NCI-H69 (cell line): ENCODE measurements around the gene LGALS3.
A peak's percentile ranks its signal among the peaks of the same experiment; 100 is the strongest.

Source experiments
- DNase-seq: peaks from one replicate; lab custom pipeline; 2025; lab: John Stamatoyannopoulos, UW

The LGALS3 gene

DNA sequence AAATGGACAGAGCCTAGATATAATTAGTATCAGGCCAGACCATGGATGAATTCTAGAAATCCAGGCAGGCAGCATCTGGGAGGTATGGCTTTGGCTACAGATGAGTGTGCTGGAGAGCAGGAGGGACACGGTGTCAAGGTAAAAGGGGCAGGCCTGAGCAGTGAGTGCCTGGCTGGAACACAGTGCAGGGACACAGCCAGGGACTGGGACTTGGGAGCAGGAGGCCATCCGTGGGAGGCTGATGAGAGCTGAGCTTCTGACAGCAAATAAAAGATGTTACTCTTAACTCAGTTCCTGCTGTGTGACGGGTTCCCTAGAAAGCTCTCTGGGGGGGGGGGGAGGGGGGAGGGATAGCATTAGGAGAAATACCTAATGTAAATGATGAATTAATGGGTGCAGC lies 13.6 kb upstream of the LGALS3 start:
- DNase-seq, result no peak

DNA sequence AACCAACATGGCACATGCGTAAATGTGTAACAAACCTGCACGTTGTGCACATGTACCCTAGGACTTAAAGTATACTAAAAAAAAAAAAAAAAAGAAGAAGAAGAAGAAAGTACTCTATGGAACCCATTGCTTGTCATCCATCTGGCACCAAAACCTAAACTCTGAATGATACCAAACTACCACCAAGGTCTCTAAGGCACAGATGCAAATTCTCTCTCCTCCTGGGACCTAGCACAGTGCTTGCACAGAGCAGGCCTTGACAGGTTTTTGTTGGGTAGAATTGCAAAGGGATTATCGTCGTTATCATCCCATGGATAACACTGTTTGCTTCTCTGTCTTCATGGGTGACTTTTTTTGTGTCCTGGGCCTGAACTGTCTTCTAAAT lies 13.2 kb upstream of the LGALS3 start:
- DNase-seq, result no peak

DNA sequence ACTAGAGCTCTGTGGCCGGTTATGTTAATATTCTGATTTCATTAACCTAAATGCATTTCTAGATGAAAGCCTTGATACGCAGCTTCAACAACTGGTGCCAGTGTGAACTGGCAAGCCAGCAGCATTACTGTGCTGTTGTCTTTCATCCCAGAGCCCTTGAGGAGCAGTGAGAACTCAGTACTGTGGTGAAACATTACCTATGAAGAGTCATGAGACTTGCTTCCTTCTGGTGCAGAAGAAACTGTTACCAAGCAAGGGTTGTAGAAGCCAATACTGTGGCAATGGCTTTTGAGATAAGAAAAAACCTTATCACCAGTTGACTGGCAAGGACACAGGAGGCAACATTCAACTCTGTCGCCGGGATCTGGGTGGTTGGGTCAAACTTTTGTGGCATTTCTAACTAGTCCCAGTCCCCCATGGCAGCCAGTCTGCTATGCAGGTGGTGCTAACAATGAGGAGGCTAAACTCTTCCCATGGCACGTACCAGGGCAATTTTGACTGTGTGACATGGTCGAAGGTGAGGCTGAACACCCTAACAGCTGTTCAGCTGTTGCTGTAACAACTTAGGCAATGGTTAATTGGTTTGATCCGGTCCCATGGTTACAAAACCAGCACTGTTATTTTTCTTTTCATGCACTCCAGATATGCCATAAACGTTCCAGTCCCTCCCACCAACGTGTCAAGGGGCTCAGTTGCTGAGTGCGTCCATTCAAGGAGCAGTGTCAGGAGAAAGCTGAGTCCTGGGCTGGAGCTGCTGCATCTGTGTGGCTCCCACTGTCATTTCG lies 12.6 kb upstream of the LGALS3 start:
- DNase-seq, result peak; percentile 35

DNA sequence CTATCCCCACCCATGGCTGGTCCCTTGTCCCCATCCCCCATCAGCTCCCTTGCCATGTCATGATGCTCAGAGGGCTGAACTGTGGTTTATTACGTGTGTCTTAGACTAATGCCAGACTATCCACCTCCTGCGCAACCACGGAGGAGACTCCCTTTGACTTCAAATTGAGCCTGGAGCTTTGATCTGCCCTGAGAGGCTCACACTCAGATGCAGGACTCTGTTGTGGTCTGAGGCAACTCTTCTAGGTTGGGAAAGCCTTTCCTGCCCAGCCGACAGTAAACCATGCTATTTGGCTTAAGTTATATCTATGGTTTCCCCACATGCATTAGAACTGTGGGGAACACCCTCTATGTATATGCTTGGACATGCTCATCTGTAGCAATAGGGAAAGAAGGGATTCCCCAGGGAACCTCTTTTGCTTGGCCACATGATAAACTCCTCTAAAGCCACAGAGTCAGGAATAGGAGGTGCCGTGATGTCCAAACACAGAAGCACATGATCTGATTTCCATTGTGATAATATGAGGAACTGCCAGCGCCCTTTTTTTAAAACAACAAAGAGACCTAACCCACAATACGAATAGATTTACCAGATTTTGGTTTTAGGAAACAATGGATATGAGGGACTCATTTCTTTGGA lies 11.1 kb upstream of the LGALS3 start:
- no peak for DNase-seq

DNA sequence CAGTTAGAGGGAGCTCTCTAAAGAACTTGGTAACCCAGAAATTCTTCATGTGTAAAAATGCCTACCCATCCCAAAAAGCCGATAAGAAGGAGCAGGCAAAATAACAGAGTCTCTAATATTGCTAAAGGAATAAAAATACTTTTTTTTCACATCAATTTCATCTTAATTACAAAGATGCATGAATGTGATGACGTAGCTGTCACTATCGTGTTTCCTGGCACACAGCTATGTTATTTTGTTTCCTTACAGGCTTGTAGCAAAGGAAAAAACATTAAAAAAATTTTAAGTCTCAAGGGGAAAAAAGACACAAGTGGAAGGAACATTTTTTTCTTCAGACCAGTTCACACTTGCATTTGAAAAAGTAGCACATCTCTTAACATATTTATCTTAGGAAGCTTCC lies 10.3 kb upstream of the LGALS3 start:
- DNase-seq, result no peak

DNA sequence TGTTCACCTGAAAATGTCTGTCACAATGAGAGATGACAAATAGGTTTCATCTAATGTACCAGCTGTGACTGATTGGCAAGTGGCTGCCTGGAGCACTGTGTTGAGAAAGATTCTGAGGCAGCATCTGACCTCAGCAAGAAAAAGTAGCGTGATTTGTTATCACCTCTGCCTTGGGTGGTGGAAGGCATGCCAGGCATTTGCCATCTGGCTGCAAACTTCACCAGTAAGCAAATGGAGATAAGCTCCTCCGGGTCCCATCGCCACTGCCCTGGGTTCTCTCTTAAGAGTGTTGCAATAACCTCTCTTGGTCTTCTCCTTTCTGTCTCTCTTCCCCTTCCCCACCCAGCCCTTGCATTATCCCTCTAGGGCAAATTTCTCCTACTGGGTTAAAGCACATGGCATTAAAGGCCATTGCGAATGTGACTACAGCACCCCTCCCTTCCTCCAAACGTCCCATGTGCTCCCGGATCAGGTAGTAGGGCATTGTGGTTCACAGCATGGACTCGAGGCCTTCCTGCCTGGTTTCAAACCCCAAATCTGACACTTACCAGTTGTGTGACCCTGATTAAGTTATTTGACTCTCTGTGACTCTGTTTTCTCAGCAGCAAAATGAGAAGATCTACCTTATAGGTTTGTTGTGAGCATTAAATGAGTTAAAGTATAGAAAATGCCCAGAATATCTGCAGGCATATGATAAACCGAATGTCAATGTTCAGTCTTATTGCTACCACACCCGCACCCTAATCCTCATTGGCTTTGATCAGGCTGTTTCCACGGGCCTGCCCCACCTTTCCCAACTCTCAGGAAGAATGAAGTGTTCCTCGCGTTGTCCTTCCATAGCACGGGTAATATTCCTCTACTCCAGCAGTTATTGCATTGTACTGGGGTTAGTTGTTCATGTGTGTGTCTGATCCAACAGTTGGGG lies 8.2 kb upstream of the LGALS3 start:
- DNase-seq, result no peak

DNA sequence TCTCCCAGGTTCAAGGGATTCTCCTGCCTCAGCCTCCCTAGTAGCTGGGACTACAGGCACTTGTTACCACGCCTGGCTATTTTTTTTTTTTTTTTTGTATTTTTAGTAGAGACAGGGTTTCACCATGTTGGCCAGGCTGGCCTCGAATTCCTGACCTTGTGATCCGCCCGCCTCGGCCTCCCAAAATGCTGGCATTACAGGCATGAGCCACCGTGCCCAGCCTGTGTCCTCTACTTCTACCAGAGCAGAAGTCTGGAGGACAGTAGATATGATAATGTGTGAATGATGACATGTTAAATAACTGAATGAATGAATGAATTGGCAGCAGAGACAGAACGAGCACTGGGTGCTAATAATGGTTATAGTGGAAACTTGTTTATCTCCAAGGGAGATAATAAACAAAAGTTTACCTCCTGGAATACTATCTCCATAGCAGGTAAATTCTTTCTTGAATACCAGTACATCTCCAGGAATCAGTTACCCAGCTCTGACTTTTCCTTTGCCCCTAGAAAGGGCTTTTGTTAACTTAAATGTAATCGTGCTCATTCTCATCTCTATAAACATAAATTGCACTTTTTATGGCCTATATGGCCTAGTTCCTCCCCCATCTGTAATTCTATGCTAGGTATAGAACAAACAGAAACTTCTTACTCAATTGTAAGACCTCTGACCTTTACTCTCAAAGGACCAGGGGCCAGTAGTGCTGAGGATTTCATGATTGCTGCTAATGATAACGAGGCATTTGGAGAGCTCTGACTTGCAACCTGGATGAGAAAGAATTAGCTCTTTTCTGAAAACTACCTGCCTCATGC lies 7.2 kb upstream of the LGALS3 start:
- DNase-seq, result no peak

DNA sequence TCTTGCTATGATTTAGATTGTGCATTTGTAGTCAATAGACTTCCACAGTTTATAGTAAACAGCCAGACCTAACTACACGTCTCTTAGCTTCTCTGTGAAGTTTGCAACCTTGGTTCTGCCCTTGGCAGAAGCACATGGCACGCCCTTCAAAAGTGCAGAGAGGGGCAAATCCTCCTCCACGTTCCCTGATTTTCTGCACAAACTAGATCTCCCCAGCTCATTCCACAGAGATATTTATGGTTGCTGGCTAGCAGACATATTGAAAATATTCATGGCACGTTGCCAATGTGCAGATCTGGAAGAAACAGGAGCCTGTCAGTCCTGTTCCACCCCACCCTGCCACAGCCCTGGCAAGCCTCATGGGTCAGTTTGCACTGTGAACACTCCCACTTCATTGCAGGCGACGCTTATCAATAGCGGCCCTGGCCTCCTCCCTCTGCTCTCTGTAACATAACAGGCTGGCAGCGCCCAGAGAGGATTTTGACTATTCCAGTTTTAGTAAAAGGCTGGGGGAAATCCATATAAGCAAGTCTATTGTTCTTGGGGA lies 6.5 kb upstream of the LGALS3 start:
- peak; percentile 42 for DNase-seq

DNA sequence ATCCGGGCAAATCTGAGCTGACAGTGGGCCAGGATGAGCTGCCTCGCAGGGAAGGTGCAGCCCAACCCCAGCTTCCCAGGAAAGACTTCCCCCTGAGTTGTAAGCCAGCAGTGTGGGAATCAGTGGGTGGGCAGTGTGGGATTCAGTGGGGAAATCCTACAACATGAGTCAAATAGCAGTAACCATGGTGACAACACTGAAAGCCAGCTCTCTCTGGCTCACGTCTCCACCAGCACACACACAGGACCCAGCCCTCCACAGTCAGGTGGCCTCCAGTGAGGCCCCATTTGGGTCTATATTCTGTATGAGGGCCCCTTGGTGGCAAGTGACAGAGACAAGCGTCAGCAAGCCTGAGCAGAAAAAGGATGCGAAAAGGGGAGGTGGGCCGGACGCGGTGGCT lies 6.0 kb upstream of the LGALS3 start:
- no peak for DNase-seq

DNA sequence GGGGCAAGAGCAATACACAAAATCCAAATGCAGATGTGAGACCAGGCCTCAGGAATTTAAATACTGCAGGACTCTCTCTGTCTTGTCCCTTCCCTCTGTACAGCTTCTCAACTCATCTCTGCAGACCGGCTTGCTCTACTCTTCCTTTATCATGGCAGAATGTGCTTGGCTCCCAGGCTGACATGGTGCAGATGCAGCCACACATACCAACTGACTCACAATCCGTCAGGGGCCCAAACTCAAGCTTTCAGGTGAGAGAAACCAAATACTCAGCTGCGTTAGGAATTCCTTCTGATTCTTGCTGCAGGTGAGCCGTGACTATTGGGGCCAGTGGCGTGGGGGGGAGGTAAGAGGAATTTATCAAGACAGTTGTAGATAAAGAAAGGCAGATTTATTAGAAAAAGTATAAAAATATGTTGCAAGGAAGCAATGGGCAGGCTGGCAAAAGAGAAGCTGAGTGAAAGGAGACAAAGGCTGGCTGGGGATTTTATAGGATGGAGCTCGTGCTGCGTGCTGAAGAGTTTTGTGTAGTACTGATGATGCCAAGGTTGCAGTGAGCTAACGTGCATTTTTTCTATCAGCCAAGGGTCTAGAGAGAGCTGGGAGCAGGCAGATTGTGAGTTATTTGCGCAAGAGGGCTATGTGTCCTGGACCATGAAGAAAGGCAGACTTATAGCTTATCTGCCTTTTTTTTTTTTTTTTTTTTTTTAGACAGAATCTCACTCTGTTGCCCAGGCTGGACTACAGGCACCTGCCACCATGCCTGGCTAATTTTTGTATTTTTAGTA lies 5.0 kb upstream of the LGALS3 start:
- DNase-seq, result no peak

DNA sequence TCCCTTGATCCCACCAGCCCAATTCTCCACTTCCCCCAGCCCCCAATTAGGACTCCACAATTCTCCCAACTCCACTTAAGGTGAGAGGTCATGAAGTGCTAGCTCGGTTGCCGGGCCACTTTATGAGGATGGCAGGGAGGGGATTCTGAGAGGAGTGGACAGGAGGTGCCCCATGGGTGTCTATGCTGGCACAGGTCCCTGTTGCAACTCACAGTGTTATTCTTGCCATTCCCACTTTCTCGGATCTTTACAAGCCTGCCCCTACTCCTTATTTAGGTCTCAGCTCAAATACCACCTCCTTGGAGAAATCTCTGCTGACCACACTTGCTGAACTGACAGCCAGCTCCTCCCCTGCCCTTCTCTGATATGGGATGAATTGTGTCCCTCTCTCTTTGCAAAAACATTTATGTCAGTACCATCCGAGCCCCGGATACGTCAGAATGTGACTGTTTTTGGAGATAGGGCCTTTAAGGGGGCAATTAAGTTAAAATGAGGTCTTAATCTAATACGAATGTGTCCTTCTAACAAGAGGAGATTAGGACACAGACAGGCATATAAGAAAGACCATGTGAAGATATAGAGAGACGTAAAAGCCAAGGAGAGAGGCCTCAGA lies 4.2 kb upstream of the LGALS3 start:
- no peak for DNase-seq

DNA sequence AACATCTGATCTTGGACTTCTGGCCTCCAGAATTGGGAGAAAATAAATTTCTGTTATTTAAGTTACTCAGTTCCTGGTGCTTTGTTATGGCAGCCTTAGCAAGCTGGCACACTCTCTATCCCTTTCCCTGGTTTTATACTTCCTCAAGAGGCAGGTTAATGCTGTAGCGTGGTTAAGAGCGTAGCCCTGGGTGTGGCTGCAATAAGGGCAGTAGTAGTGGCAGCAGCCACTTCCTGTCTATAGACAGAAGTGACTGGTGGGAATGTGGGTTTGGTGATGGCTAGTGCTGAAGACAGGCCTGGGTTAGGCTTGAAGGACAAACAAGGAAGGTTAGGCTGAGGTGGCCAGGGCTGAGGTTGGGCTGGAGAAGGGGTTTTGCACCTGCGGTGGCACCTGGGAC lies 3.6 kb upstream of the LGALS3 start:
- peak; percentile 33 for DNase-seq

DNA sequence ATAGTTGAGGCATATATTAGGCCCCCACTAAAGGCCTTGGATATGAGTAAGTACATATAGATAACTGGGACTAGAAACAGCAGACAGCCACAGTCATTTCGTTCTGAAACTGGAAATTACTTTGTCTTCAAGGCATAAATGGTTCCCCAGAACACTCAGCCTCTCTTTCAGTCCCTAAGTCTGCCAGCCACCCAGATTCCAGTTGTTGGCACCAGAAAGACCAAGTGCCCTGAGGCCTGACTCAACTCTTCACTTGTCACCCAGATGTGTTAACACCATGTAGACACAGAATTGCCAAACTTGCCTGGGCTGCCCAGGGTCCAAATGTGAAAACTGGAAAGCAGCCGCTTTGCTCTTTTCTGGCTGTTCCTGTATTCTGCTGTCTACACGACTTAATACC lies 3.0 kb upstream of the LGALS3 start:
- no peak for DNase-seq

DNA sequence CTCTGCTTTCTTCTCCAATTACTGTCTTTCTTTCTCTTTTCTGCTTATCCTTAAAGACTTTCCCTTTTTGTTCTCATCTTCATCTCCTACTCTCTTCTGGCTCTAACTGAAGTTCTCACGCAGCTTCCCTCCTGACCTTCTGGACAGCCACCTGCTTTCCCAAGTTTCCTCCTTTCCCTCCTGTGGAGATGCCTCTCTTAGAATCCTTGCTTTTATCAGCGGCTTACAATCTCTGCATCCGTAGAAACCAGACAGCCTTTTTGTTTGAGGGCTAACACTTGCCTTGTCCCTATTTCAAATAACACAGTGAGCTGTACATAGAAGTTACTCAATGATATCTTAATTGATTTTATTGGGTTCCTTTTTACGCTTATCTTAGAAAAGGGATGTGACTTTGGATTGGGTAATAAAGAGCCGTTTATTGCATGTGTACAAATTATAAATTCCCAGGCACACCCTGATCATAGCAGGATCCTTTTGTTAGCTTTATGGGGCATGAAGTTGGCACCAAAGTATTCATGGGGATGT lies 2.1 kb upstream of the LGALS3 start:
- no peak for DNase-seq

DNA sequence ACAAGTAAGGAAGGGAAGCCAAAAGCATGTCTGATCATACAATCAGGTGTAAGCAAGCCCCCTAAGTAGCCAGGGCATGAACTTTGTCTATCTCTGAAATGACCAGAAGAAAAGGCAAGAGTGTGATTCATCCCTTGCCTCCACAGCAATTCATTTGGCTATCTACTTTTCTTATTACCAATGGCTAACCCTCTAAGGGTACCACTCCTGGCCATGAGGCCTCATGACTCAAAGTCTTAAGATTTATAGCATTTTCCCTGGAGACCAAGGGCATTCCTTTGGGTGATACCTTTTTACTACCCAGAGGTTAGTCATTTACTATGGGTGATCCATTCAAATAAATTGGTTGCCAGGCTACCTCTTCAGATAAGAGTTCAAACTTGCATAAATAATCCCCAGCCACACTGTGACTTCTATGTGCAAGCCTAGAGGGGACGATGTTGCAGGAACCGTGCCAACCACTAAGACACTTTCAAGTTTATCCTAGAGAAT lies 1.5 kb upstream of the LGALS3 start:
- no peak for DNase-seq

DNA sequence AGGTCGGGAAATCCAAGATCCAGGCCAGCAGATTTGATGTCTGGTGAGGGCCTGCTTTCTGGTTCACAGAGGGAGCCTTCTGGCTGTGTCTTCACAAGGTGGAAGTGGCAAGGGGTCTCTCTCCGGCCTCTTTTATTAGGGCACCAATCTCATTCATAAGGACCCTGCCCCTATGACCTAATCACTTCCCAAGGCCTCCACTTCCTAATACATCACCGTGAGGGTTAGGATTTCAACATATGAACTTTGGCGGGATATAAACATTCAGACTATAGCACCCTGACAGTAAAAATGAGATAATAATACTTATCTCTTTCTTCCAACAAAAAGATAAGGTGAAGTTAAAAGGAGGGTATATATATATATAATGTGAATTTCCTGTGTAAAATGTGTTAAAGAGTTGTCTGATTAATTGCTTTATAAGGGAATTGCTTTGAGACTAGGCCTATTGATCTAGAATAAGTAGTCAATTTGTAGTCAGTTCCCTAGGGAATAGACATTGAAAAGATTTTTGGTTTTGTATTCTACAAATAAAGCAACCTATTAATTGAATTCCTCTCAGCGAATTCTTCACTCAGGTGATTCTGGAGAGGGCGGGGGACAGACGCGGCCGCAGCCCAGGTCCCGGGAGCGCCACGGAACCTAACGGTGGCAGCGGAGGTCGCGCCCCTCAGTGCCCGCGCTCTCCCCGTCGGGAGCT lies 516 bp upstream of the LGALS3 start:
- no peak for DNase-seq

DNA sequence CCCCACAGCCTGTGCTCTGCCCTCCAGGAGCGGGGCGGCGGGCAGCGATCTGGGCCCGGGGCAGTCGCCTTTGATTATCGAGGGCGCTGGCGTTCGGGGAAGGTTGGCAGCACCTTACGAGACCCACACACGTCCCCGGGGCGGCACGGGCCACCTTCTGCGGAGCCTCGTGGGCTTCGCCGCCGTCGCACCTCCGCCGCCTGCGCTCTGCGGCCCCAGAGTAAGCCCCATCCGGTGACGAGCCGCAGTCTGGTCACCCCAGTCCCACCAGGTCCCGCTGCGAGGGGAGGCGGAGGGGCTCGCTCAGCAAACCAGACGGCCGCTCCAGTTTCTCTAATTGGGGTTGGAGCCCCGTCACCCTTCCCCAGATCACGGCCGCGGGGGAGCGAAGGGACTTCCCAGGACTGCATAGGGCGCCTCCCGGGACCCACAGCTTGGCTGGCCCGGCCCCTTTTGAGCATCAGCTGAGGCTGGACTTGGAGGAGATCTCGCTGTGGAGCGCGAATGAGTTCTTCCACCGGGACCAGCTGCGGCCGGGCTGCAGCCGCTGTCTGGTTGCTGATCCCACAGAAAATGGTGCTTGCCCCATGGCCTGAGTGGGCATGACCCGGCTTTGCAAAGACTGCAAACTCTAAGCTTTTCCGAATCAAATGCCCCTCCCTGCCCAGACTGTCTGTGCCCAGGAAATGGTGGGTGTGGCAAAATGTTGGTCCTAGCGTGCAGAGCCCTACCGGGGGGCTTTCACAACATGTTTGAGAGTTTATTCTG lies 560 bp downstream of the LGALS3 start:
- peak; percentile 66 for DNase-seq

DNA sequence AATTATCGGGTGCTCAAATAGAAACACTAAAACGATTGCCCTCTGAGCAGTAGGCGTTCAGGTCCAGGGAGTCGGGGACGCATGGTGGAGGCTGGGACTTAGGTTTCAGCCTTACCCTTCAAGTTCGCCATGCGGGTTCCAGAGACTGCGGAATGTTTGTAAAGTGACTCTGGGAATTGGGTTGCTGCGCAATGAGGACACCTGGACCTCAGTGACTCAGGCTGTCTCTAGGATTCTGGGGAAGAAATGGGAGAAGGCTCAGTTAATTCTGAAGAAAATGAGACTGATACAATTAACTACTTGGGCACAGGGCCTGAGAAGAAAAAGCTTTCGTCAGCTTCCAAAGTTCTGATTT lies 1.1 kb downstream of the LGALS3 start:
- DNase-seq, result peak; percentile 62
